Cardiac muscle cell (in vitro differentiated cells and primary cell): Measurements from ENCODE around the gene EPB41L2. TPM values are rescaled to one million over a fixed set of nuclear protein-coding genes. Genes with fewer than 3 reads are reported as not detected.

Experiments
- DNase-seq, 2 donors: peaks; one replicate each; pipeline versions ENCODE4 v3.0.0 to v3.0.0-alpha.2; 2010 to 2017; ENCODE audit warnings: low read depth in 1 of 2, low spot score in 1 of 2
- H3K27ac ChIP-seq: fragments of 200-600 bp; sonication (generic); 2 replicates; pipeline ENCODE4 v1.5.1; 2016
- H3K27me3 ChIP-seq: fragments of 200-600 bp; sonication (generic); 2 replicates; pipeline ENCODE4 v1.6.0; 2016; ENCODE audit warnings: control low read depth
- H3K36me3 ChIP-seq: fragments of 200-600 bp; sonication (generic); 2 replicates; pipeline ENCODE4 v1.5.1; 2016; ENCODE audit warnings: control low read depth
- H3K4me1 ChIP-seq: fragments of 200-600 bp; sonication (generic); 2 replicates; pipeline ENCODE4 v1.8.1; 2017; ENCODE audit warnings: low read depth, mild to moderate bottlenecking, mixed run types
- H3K4me3 ChIP-seq: fragments of 200-600 bp; sonication (generic); 2 replicates; pipeline ENCODE4 v1.5.1; 2016; ENCODE audit warnings: mild to moderate bottlenecking
- H3K9me3 ChIP-seq: fragments of 200-600 bp; sonication (generic); 2 replicates; pipeline ENCODE4 v1.5.1; 2017; ENCODE audit warnings: low read depth, mild to moderate bottlenecking, control low read depth
- CTCF ChIP-seq: IDR thresholded peaks from 2 replicates; pipeline ENCODE4 v1.5.1; 2012; ENCODE audit warnings: low read depth, mild to moderate bottlenecking, low read length
- polyA plus RNA-seq: library from polyadenylated mRNA; unstranded; fragments of >200 nt; fragmentation: Nextera tagmentation; extraction: Ambion mirVana; gene quantifications from 2 replicates; pipeline ENCODE4 v1.2.1, GENCODE V29; 2016
- total RNA-seq: library from RNA; depleted of rRNA; stranded (reverse); fragments of >200 nt; gene quantifications from 2 replicates; pipeline ENCODE4 v1.2.3, GENCODE V29; 2016

EPB41L2 gene
- total and polyA plus RNA-seq, 2 experiments from 2014 or later = 11.0 to 24.0 TPM

- no peak for TF ChIP-seq CTCF
- no peak overlapping the region for H3K27ac ChIP-seq
- no peaks in the 10 kb centered on the region for H3K9me3 ChIP-seq
These were observed 216.5 kb downstream of the EPB41L2 start for GRCh38 chr6:130846501-130846900.

GRCh38 chr6:130843575-130844320 lies 219.3 kb downstream of the EPB41L2 start:
- DNase-seq = peak; percentile 49 to 52

More at GRCh38 chr6:130846501-130846900, 216.5 kb downstream of the EPB41L2 start:
- Histone ChIP-seq H3K27me3 (no peaks in the 10 kb centered on the region), H3K4me3 (no peak overlapping the region), H3K4me1 (peaks cover 25% of the 10 kb centered on the region), H3K36me3 (no peaks in the 10 kb centered on the region)
- DNase-seq = no peak

GRCh38 chr6:130841128-130841728 lies 221.8 kb downstream of the EPB41L2 start:
- H3K4me3 ChIP-seq = no peak overlapping the region
- H3K27ac ChIP-seq = no peak overlapping the region
- DNase-seq = no peak
- H3K9me3 ChIP-seq = no peaks in the 10 kb centered on the region
- H3K36me3 ChIP-seq = no peaks in the 10 kb centered on the region
- peaks cover under 1% of the 10 kb centered on the region for H3K4me1 ChIP-seq
- H3K27me3 ChIP-seq = no peaks in the 10 kb centered on the region
- TF ChIP-seq CTCF = no peak

More at GRCh38 chr6:130843575-130844320, 219.3 kb downstream of the EPB41L2 start:
- no peaks in the 10 kb centered on the region for H3K36me3 ChIP-seq
- no peak overlapping the region for H3K4me3 ChIP-seq
- H3K4me1 ChIP-seq = peaks cover 17% of the 10 kb centered on the region
- H3K9me3 ChIP-seq = no peaks in the 10 kb centered on the region
- TF ChIP-seq CTCF = peak; percentile 41
- no peaks in the 10 kb centered on the region for H3K27me3 ChIP-seq
- no peak overlapping the region for H3K27ac ChIP-seq

- no peak overlapping the region for H3K4me3 ChIP-seq
- H3K4me1 ChIP-seq = no peaks in the 10 kb centered on the region
- H3K9me3 ChIP-seq = no peaks in the 10 kb centered on the region
- H3K36me3 ChIP-seq = no peaks in the 10 kb centered on the region
- no peak for DNase-seq
- no peaks in the 10 kb centered on the region for H3K27me3 ChIP-seq
- TF ChIP-seq CTCF = no peak
- H3K27ac ChIP-seq = no peak overlapping the region
These were observed 223.0 kb downstream of the EPB41L2 start for GRCh38 chr6:130840050-130840449.

- H3K27ac ChIP-seq = no peak overlapping the region
- no peaks in the 10 kb centered on the region for H3K4me1 ChIP-seq
- TF ChIP-seq CTCF = no peak
- H3K4me3 ChIP-seq = no peak overlapping the region
- no peaks in the 10 kb centered on the region for H3K36me3 ChIP-seq
- H3K27me3 ChIP-seq = no peaks in the 10 kb centered on the region
- H3K9me3 ChIP-seq = no peaks in the 10 kb centered on the region
- no peak for DNase-seq
These were observed 223.7 kb downstream of the EPB41L2 start for GRCh38 chr6:130839379-130839778.
